Measurements from ENCODE around the gene C1orf146. TPM values are rescaled to one million over a fixed set of nuclear protein-coding genes. Genes with fewer than 3 reads are reported as not detected.

Gene C1orf146
- total RNA-seq, 1 experiment from 2014 or later, result not detected

GRCh38 chr1:92186081-92186480 is 31.6 kb upstream of the C1orf146 start:
- CTCF ChIA-PET, result no interaction called here
- intact Hi-C loops (cut with micrococcal nuclease; ENCODE audit: unreplicated experiment), result no loop called here
- no peaks in the 10 kb centered on the region for H3K4me1 Mint-ChIP-seq (ENCODE audit: low read depth, unreplicated experiment)
- no peaks in the 10 kb centered on the region for H3K27me3 Mint-ChIP-seq (ENCODE audit: unreplicated experiment)
- no TSS peak for BruUV-seq (replicated peaks)
- no peaks in the 10 kb centered on the region for H3K36me3 Mint-ChIP-seq (ENCODE audit: insufficient read depth, unreplicated experiment)
- H3K9me3 Mint-ChIP-seq (ENCODE audit: low read depth, unreplicated experiment), result no peaks in the 10 kb centered on the region
- DNase-seq, result no peak
- no peak overlapping the region for H3K27ac Mint-ChIP-seq (ENCODE audit: unreplicated experiment)
- no peak overlapping the region for H3K4me3 Mint-ChIP-seq (ENCODE audit: low read depth, unreplicated experiment)
- TF ChIP-seq CTCF (IDR thresholded peaks at IDR 0.05; ENCODE audit: unreplicated experiment), result no peak

GRCh38 chr1:92188436-92189255 is 29.1 kb upstream of the C1orf146 start:
- no peak for DNase-seq
- Mint-ChIP-seq H3K36me3 (ENCODE audit: insufficient read depth, unreplicated experiment) (no peaks in the 10 kb centered on the region), H3K4me3 (ENCODE audit: low read depth, unreplicated experiment) (no peak overlapping the region), H3K9me3 (ENCODE audit: low read depth, unreplicated experiment) (no peaks in the 10 kb centered on the region), H3K27ac (ENCODE audit: unreplicated experiment) (no peak overlapping the region), H3K4me1 (ENCODE audit: low read depth, unreplicated experiment) (no peaks in the 10 kb centered on the region), H3K27me3 (ENCODE audit: unreplicated experiment) (no peaks in the 10 kb centered on the region)
- CTCF ChIA-PET, result no interaction called here
- BruUV-seq (replicated peaks), result no TSS peak
- TF ChIP-seq CTCF (IDR thresholded peaks at IDR 0.05; ENCODE audit: unreplicated experiment), result no peak
- intact Hi-C loops (cut with micrococcal nuclease; ENCODE audit: unreplicated experiment), result no loop called here

GRCh38 chr1:92191726-92192125 is 26.0 kb upstream of the C1orf146 start:
- no peaks in the 10 kb centered on the region for H3K9me3 Mint-ChIP-seq (ENCODE audit: low read depth, unreplicated experiment)
- no peak overlapping the region for H3K4me3 Mint-ChIP-seq (ENCODE audit: low read depth, unreplicated experiment)
- DNase-seq, result no peak
- H3K27me3 Mint-ChIP-seq (ENCODE audit: unreplicated experiment), result no peaks in the 10 kb centered on the region
- no peaks in the 10 kb centered on the region for H3K36me3 Mint-ChIP-seq (ENCODE audit: insufficient read depth, unreplicated experiment)
- CTCF ChIA-PET, result no interaction called here
- no peak overlapping the region for H3K27ac Mint-ChIP-seq (ENCODE audit: unreplicated experiment)
- no peaks in the 10 kb centered on the region for H3K4me1 Mint-ChIP-seq (ENCODE audit: low read depth, unreplicated experiment)
- TF ChIP-seq CTCF (IDR thresholded peaks at IDR 0.05; ENCODE audit: unreplicated experiment), result no peak
- intact Hi-C loops (cut with micrococcal nuclease; ENCODE audit: unreplicated experiment), result no loop called here
- BruUV-seq (replicated peaks), result no TSS peak

GRCh38 chr1:92192246-92192645 is 25.5 kb upstream of the C1orf146 start:
- TF ChIP-seq CTCF (IDR thresholded peaks at IDR 0.05; ENCODE audit: unreplicated experiment), result no peak
- no peaks in the 10 kb centered on the region for H3K4me1 Mint-ChIP-seq (ENCODE audit: low read depth, unreplicated experiment)
- H3K27me3 Mint-ChIP-seq (ENCODE audit: unreplicated experiment), result no peaks in the 10 kb centered on the region
- H3K36me3 Mint-ChIP-seq (ENCODE audit: insufficient read depth, unreplicated experiment), result no peaks in the 10 kb centered on the region
- BruUV-seq (replicated peaks), result no TSS peak
- CTCF ChIA-PET, result no interaction called here
- H3K4me3 Mint-ChIP-seq (ENCODE audit: low read depth, unreplicated experiment), result no peak overlapping the region
- H3K9me3 Mint-ChIP-seq (ENCODE audit: low read depth, unreplicated experiment), result no peaks in the 10 kb centered on the region
- intact Hi-C loops (cut with micrococcal nuclease; ENCODE audit: unreplicated experiment), result no loop called here
- H3K27ac Mint-ChIP-seq (ENCODE audit: unreplicated experiment), result no peak overlapping the region
- no peak for DNase-seq

All from Calu3 (cell line).